H9 (cell line): ENCODE data around the gene NDUFB10. TPM values are rescaled to one million over a fixed set of nuclear protein-coding genes. Genes with fewer than 3 reads are reported as not detected.

Experiments
- DNase-seq: peaks from one replicate; pipeline ENCODE4 v3.0.0-alpha.2; 2017
- H2AFZ ChIP-seq: one replicate; pipeline ENCODE4 v1.6.1; 2013; ENCODE audit warnings: mild to moderate bottlenecking, low read length, control low read depth, moderate library complexity
- H2AK5ac ChIP-seq: 2 replicates; pipeline ENCODE4 v1.6.1; 2013; ENCODE audit warnings: low read length, control low read depth, mixed read lengths; ENCODE audit not compliant: insufficient read length
- H2BK120ac ChIP-seq: one replicate; pipeline ENCODE4 v1.6.1; 2013; ENCODE audit warnings: low read depth, mild to moderate bottlenecking, low read length, control low read depth, inconsistent platforms; ENCODE audit not compliant: poor library complexity, severe bottlenecking
- H2BK12ac ChIP-seq: 2 replicates; pipeline ENCODE4 v1.6.1; 2013; ENCODE audit warnings: low read length, control low read depth, mixed read lengths, low read depth; ENCODE audit not compliant: insufficient read length
- H2BK15ac ChIP-seq: 2 replicates; pipeline ENCODE4 v1.6.1; 2013; ENCODE audit warnings: low read depth, low read length, control low read depth
- H2BK20ac ChIP-seq: one replicate; pipeline ENCODE4 v1.6.1; 2013; ENCODE audit warnings: low read depth, mild to moderate bottlenecking, low read length, control low read depth, inconsistent platforms; ENCODE audit not compliant: poor library complexity, severe bottlenecking
- H2BK5ac ChIP-seq: 2 replicates; pipeline ENCODE4 v1.6.1; 2013; ENCODE audit warnings: low read length, control low read depth, mixed read lengths; ENCODE audit not compliant: insufficient read length
- H3K14ac ChIP-seq: 2 replicates; pipeline ENCODE4 v1.6.1; 2013; ENCODE audit warnings: low read length, control low read depth; ENCODE audit not compliant: insufficient read depth
- H3K18ac ChIP-seq: 2 replicates; pipeline ENCODE4 v1.6.1; 2013; ENCODE audit warnings: low read depth, mild to moderate bottlenecking, mixed read lengths, low read length, control low read depth; ENCODE audit not compliant: insufficient read length
- H3K23ac ChIP-seq: 2 replicates; pipeline ENCODE4 v1.6.1; 2013; ENCODE audit warnings: low read length, control low read depth, mixed read lengths, low read depth; ENCODE audit not compliant: insufficient read length
- H3K23me2 ChIP-seq: 2 replicates; pipeline ENCODE4 v1.6.1; 2013; ENCODE audit warnings: low read depth, mild to moderate bottlenecking, mixed read lengths, low read length, control low read depth; ENCODE audit not compliant: insufficient read length, poor library complexity, severe bottlenecking
- H3K27ac ChIP-seq: 2 replicates; pipeline ENCODE4 v1.5.1; 2013; ENCODE audit warnings: low read length, control low read depth, mixed read lengths, low read depth; ENCODE audit not compliant: insufficient read length
- H3K27me3 ChIP-seq: 2 replicates; pipeline ENCODE4 v1.6.1; 2013; ENCODE audit warnings: low read length, control low read depth, inconsistent platforms; ENCODE audit not compliant: insufficient read depth
- H3K4ac ChIP-seq: 2 replicates; pipeline ENCODE4 v1.6.1; 2013; ENCODE audit warnings: low read depth, mild to moderate bottlenecking, control low read depth, inconsistent platforms, low read length, moderate library complexity
- H3K4me1 ChIP-seq: 2 replicates; pipeline ENCODE4 v1.6.1; 2013; ENCODE audit warnings: low read length, control low read depth, inconsistent platforms; ENCODE audit not compliant: insufficient read depth
- H3K4me2 ChIP-seq: 2 replicates; pipeline ENCODE4 v1.6.1; 2013; ENCODE audit warnings: low read length, control low read depth, mixed read lengths; ENCODE audit not compliant: insufficient read length, insufficient read depth
- H3K56ac ChIP-seq: 2 replicates; pipeline ENCODE4 v1.6.1; 2013; ENCODE audit warnings: low read depth, mild to moderate bottlenecking, mixed read lengths, low read length, control low read depth; ENCODE audit not compliant: insufficient read length
- H3K79me1 ChIP-seq: 2 replicates; pipeline ENCODE4 v1.6.1; 2013; ENCODE audit warnings: low read depth, mild to moderate bottlenecking, moderate library complexity, low read length, control low read depth, inconsistent platforms; ENCODE audit not compliant: insufficient read depth, poor library complexity, severe bottlenecking
- H3K79me2 ChIP-seq: 2 replicates; pipeline ENCODE4 v1.6.1; 2013; ENCODE audit warnings: low read length, control low read depth, inconsistent platforms; ENCODE audit not compliant: insufficient read depth
- H3K9ac ChIP-seq: 2 replicates; pipeline ENCODE4 v1.6.1; 2013; ENCODE audit warnings: low read length, control low read depth, mixed read lengths; ENCODE audit not compliant: insufficient read length; ENCODE audit errors: extremely low read depth
- H3K9me3 ChIP-seq: one replicate; pipeline ENCODE4 v1.6.1; 2013; ENCODE audit warnings: low read depth, low read length, inconsistent platforms; ENCODE audit not compliant: control insufficient read depth
- H3T11ph ChIP-seq: one replicate; pipeline ENCODE4 v1.6.1; 2013; ENCODE audit warnings: mild to moderate bottlenecking, low read length, control low read depth, inconsistent platforms
- H4K20me1 ChIP-seq: one replicate; pipeline ENCODE4 v1.6.1; 2013; ENCODE audit not compliant: control insufficient read depth, insufficient read length, insufficient read depth
- H4K5ac ChIP-seq: 2 replicates; pipeline ENCODE4 v1.6.1; 2013; ENCODE audit warnings: low read depth, mild to moderate bottlenecking, mixed read lengths, low read length, control low read depth; ENCODE audit not compliant: insufficient read length
- H4K8ac ChIP-seq: replicated peaks from 2 replicates; pipeline ENCODE4 v1.6.1; 2013; ENCODE audit warnings: low read length, control low read depth, mixed read lengths, low read depth; ENCODE audit not compliant: insufficient read length
- H4K91ac ChIP-seq: 2 replicates; pipeline ENCODE4 v1.6.1; 2013; ENCODE audit warnings: low read depth, mild to moderate bottlenecking, moderate library complexity, mixed read lengths, low read length, control low read depth; ENCODE audit not compliant: insufficient read length
- H3K27ac Mint-ChIP-seq, 3 experiments: 2 replicates in 2 of 3; 3 replicates in 1 of 3; pipeline ENCODE4 v1.8.0; 2020 to 2021; ENCODE audit warnings: mixed read lengths in 3 of 3, mild to moderate bottlenecking in 1 of 3, moderate library complexity in 1 of 3
- H3K27me3 Mint-ChIP-seq: 2 replicates; pipeline ENCODE4 v1.8.0; 2021; ENCODE audit warnings: low read depth, mild to moderate bottlenecking, moderate library complexity, mixed read lengths
- H3K36me3 Mint-ChIP-seq, 3 experiments: 2 replicates in 2 of 3; 3 replicates in 1 of 3; pipeline ENCODE4 v1.8.0; 2020 to 2021; ENCODE audit warnings: low read depth in 3 of 3, mixed read lengths in 3 of 3; ENCODE audit not compliant: insufficient read depth in 1 of 3
- H3K4me1 Mint-ChIP-seq, 2 experiments: 2 replicates each; pipeline ENCODE4 v1.8.0; 2020; ENCODE audit warnings: mixed read lengths in 2 of 2
- H3K4me3 Mint-ChIP-seq, 2 experiments: 2 replicates in 1 of 2; 3 replicates in 1 of 2; pipeline ENCODE4 v1.8.0; 2020 to 2021; ENCODE audit warnings: mild to moderate bottlenecking in 2 of 2, mixed read lengths in 2 of 2, moderate library complexity in 1 of 2
- H3K9me3 Mint-ChIP-seq, 2 experiments: 2 replicates in 1 of 2; 3 replicates in 1 of 2; pipeline ENCODE4 v1.8.0; 2020; ENCODE audit warnings: mild to moderate bottlenecking in 2 of 2, mixed read lengths in 2 of 2, moderate library complexity in 1 of 2
- CTCF ChIP-seq: fragments of 200-600 bp; sonication (generic); conservative IDR thresholded peaks from 3 replicates; pipeline ENCODE4 v1.8.0; 2021; ENCODE audit warnings: antibody characterized with exemption, mild to moderate bottlenecking
- whole genome bisulfite sequencing: extraction: QIAGEN DNeasy Blood & Tissue Kit; methylation state at CpG from one replicate; pipeline ENCODE4 v1.1.7; 2013; ENCODE audit warnings: missing lambda C conversion rate, low lambda C conversion rate, mixed read lengths; ENCODE audit not compliant: insufficient read length; ENCODE audit errors: extremely low coverage; 5-methylcytosine and 5-hydroxymethylcytosine counted together
- total RNA-seq: library from RNA; stranded (reverse); gene quantifications from 2 replicates; pipeline ENCODE4 v1.2.1, GENCODE V29; 2021

Gene NDUFB10
- total RNA-seq, 1 experiment from 2014 or later, result 191 TPM

GRCh38 chr16:2002406-2003230 lies 43.3 kb downstream of the NDUFB10 start:
- H3K18ac ChIP-seq, result no peak overlapping the region
- H3T11ph ChIP-seq, result no peak overlapping the region
- no peak overlapping the region for H2BK15ac ChIP-seq
- Mint-ChIP-seq H3K27me3 (no peaks in the 10 kb centered on the region), H3K36me3 (peaks cover 18 to 44% (median 44%) of the 10 kb centered on the region in 3 experiments), H3K4me1 (peaks cover 8 to 19% of the 10 kb centered on the region in 2 experiments), H3K27ac (0 out of 7 replicates have a peak overlapping the region, but pooled peaks of 1 of the 3 experiments have one; percentile 44), H3K4me3 (no peak overlapping the region), H3K9me3 (no peaks in the 10 kb centered on the region)
- no peaks in the 10 kb centered on the region for H3K9me3 ChIP-seq
- H3K9ac ChIP-seq, result no peak overlapping the region
- H4K5ac ChIP-seq, result no peak overlapping the region
- no peak overlapping the region for H4K91ac ChIP-seq
- H3K79me1 ChIP-seq, result peaks cover 17% of the 10 kb centered on the region
- H3K4me2 ChIP-seq, result no peak overlapping the region
- H3K56ac ChIP-seq, result no peak overlapping the region
- no peak overlapping the region for H2BK12ac ChIP-seq
- H3K4ac ChIP-seq, result no peak overlapping the region
- DNase-seq, result no peak
- H3K27ac ChIP-seq, result no peak overlapping the region
- H3K14ac ChIP-seq, result no peak overlapping the region
- H4K20me1 ChIP-seq, result no peaks in the 10 kb centered on the region
- no peak overlapping the region for H2AFZ ChIP-seq
- peaks cover 13% of the 10 kb centered on the region; the same call in 1 of the 2 replicates for H3K79me2 ChIP-seq
- no peak overlapping the region for H3K23ac ChIP-seq
- no peak overlapping the region for H2BK5ac ChIP-seq
- no peaks in the 10 kb centered on the region for H3K27me3 ChIP-seq
- peaks cover 1% of the 10 kb centered on the region; the same call in 1 of the 2 replicates for H3K4me1 ChIP-seq
- H3K23me2 ChIP-seq, result no peaks in the 10 kb centered on the region
- TF ChIP-seq CTCF, result no peak
- H2AK5ac ChIP-seq, result no peak overlapping the region
- WGBS, result no CpG with 5 or more reads among the region's 47 CpGs
- H2BK20ac ChIP-seq, result no peak overlapping the region
- H4K8ac ChIP-seq, result no peak overlapping the region
- H2BK120ac ChIP-seq, result no peak overlapping the region
